Smooth muscle cell of trachea (primary cell): Measurements from ENCODE around the gene MED8. TPM values are rescaled to one million over a fixed set of nuclear protein-coding genes. Genes with fewer than 3 reads are reported as not detected.

Experiments
- total RNA-seq: library from RNA; depleted of rRNA; stranded (reverse); fragments of >200 nt; gene quantifications from 2 replicates; pipeline ENCODE4 v1.2.1, GENCODE V29; 2014

The MED8 gene, protein sequence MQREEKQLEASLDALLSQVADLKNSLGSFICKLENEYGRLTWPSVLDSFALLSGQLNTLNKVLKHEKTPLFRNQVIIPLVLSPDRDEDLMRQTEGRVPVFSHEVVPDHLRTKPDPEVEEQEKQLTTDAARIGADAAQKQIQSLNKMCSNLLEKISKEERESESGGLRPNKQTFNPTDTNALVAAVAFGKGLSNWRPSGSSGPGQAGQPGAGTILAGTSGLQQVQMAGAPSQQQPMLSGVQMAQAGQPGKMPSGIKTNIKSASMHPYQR
- 64.8 and 76.2 TPM in 2 replicates for total RNA-seq

DNA sequence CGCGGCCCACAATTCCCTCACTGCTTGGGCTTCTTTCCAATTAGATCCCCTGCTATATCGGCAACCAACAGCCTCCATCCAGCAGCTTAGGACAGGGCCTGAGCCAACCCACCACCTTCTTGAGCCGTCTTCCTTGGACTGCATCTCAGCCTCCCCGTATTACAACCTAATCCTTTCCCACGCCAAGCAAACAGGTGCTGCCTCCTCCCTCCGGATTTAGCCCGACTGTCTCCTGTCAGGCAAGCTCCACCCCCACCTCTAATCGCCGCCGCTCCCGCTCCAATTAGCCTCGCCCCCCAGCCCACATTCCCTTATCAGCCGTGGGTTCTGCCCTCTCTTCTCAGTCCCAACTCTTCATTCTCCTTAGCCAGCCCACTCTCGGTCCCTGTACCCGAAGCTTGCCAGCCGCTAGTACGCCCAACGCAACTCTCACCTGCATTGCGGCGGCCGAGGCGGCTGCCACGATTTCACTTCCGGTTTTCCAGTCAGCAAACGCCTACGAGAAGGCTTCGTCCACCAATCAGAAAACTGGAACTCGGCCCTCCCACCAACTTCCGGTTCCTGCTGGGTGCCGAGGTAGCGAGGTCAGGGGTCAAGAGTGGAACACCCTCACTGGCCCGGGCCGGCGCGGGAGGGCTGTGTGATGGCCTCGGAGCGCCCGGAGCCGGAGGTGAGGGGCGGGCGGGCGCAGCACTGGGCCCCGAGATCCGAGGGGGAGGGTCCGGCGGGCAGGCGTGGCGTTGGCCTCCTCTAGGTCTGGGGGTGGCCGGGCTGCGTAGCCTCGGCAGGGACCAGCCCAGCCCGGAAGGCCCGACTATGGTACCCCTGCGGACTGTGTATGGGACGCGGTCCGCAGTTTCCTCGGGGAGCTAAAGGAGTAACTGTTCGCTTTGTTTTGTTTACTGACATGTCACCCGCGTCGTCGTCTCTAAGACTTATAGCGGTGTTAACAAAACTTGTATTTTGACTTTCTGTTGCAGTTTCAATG, at the start of gene MED8, which contains the start of gene SZT2:
Gene MED8, minus strand, starts transcription at position 475 of the 988 bp plus-strand sequence. Its CDS starts 36 bp downstream, at position 439.
Gene SZT2, plus strand, starts transcription at position 574 of the 988 bp plus-strand sequence. Its CDS starts 70 bp downstream, at position 644.

DNA sequence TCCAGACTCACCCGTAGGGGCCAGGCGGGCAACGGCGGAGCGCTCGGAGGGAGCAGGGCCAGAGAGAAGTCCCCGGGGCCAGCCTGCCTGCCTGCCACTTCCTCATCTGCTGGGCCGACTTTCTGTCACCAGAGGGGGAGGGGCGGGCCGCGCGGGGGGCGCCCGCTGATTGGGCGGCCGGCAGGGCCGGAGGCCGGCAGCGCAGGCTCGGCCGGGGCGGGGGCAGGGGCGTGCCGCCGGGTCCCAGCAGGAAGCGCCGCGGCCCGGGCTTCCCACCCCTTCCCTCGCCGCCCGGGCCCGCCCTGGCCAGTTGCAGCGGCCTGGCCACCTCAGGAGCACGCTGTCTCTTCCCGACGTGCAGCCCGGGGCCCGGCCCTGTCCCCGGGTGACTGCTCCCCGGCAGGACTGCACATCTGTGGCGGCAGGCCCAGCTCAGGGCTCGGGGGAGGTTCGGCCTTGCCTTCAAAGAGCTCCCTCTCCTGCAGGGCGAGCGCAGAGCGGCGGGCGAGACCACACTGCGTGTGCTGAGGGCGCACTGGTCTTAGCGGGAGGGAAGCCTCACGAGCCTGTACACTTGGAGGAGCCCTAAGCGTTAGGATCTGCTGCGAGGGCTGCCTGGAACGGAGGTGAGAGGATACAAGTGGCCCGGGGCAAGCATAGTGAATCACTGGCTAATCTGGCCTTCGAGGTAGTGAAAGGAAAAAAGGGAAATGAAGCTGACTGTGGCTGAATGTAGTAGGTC, 21.5 kb downstream of the MED8 start, which contains the start of gene ELOVL1:
Gene ELOVL1, minus strand, starts transcription at position 108 of the 742 bp plus-strand sequence. CDS start 2,402 bp downstream, outside the sequence.

DNA sequence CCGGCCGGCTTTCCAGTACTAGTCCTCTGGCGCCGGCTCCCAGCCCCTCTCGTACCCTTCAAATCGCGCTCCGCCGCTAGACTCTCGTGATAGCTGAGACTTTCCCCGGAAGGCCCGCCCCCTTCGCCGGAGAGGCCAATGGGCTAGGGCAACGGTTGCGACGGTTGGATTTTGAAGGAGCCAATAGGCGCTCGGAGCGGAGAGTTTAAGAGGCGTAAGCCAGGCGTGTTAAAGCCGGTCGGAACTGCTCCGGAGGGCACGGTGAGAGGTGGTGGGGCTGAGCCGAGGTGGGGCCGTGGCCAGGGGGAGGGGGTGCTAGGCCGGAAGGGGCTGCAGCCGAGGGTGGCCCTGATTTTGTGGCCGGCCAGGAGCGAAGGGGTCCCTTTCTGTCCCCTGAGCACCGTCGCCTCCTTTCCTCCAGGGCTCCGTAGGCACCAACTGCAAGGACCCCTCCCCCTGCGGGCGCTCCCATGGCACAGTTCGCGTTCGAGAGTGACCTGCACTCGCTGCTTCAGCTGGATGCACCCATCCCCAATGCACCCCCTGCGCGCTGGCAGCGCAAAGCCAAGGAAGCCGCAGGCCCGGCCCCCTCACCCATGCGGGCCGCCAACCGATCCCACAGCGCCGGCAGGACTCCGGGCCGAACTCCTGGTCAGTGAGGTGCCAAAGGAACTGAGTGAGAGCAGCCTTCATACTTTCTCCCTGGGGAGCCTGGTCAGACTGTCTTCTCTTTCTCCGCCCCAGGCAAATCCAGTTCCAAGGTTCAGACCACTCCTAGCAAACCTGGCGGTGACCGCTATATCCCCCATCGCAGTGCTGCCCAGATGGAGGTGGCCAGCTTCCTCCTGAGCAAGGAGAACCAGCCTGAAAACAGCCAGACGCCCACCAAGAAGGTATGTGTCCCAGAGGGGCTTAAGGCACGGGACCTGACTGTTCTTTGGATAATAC, 30.6 kb downstream of the MED8 start, which contains the start of gene CDC20:
Gene CDC20, plus strand, starts transcription at position 236 of the 948 bp plus-strand sequence. Its CDS starts 235 bp downstream, at position 471.

DNA sequence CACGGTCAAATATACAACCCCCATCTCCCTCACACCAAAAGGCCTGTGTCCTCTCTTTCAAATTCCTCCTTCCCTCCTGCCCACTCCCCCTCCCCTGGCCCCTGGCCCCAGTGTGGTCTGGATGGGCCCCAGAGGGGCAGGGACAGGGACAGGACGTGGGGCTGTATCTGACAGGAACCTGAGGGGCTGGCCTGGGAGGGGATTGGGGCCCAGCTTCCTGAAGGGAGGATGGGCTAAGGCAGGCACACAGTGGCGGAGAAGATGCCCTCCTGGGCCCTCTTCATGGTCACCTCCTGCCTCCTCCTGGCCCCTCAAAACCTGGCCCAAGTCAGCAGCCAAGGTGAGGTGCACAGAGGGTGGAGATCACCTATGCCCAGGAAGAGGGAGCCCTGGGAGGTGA, 52.0 kb downstream of the MED8 start, which contains the start of gene MPL:
Gene MPL, plus strand, starts transcription at position 231 of the 400 bp plus-strand sequence. Its CDS starts 31 bp downstream, at position 262.

Other genes starting within 250 kb of the MED8 start
- gene EBNA1BP2, start 217.5 kb downstream of the MED8 start, total RNA-seq: 51.3 and 74.9 TPM in 2 replicates
- under 0.01 and 0.33 TPM in 2 replicates for gene CFAP57, start 217.5 kb downstream of the MED8 start, total RNA-seq
- gene TMEM125, start 119.8 kb downstream of the MED8 start, total RNA-seq: not detected in 2 replicates
- not detected in 2 replicates for gene C1orf210, start 104.2 kb downstream of the MED8 start, total RNA-seq
- gene TIE1, start 88.8 kb downstream of the MED8 start, total RNA-seq: 0.17 and 5.5 TPM in 2 replicates
- not detected in 2 replicates for gene MPL, start 52.0 kb downstream of the MED8 start, total RNA-seq
- 7.9 and 86.5 TPM in 2 replicates for gene CDC20, start 30.8 kb downstream of the MED8 start, total RNA-seq
- 38.7 and 56.4 TPM in 2 replicates for gene ELOVL1, start 21.8 kb downstream of the MED8 start, total RNA-seq
- 30.7 and 36.2 TPM in 2 replicates for gene SZT2, start 99 bp upstream of the MED8 start, total RNA-seq
- 20.2 and 31.3 TPM in 2 replicates for gene HYI, start 64.1 kb upstream of the MED8 start, total RNA-seq
- gene PTPRF, start 141.1 kb upstream of the MED8 start, total RNA-seq: 24.4 and 59.2 TPM in 2 replicates